DMS79 treated with DMSO at 0.1 percent for 48 hours (cell line): ENCODE data around the gene COX4I2.
"Not testable (repeated sequence)": the region's sequence is repeated elsewhere in the genome, so short reads cannot be mapped to it uniquely, and the experiment has no call there.

Source experiments
- DNase-seq: peaks from one replicate; lab custom pipeline; 2025; lab: John Stamatoyannopoulos, UW

COX4I2 gene

GRCh38 chr20:31637660-31638059 is at the start of gene COX4I2:
TSS of gene COX4I2 (plus strand) at chr20:31637912. CDS start at chr20:31639018, 1,106 bp downstream.
- no peak for DNase-seq

- DNase-seq = no peak
Observed at GRCh38 chr20:31590717-31591225, 46.9 kb upstream of the COX4I2 start.

GRCh38 chr20:31593221-31594001 is 44.3 kb upstream of the COX4I2 start:
- DNase-seq = peak; percentile 28

GRCh38 chr20:31594002-31594557 is 43.6 kb upstream of the COX4I2 start:
- DNase-seq = no peak

GRCh38 chr20:31594558-31595379 is 42.9 kb upstream of the COX4I2 start:
- no peak for DNase-seq

GRCh38 chr20:31595380-31595653 is 42.4 kb upstream of the COX4I2 start:
- no peak for DNase-seq

- DNase-seq = peak; percentile 34
Observed at GRCh38 chr20:31595654-31596411, 41.9 kb upstream of the COX4I2 start.

- not testable (repeated sequence) for DNase-seq
Observed at GRCh38 chr20:31596412-31596715, 41.3 kb upstream of the COX4I2 start.

GRCh38 chr20:31596831-31597480 is 40.8 kb upstream of the COX4I2 start:
- DNase-seq = peak; percentile 27

- DNase-seq = no peak
Observed at GRCh38 chr20:31597481-31597855, 40.2 kb upstream of the COX4I2 start.

GRCh38 chr20:31602431-31602778 is 35.3 kb upstream of the COX4I2 start:
- peak; percentile 23 for DNase-seq

- peak; percentile 23 for DNase-seq
Observed at GRCh38 chr20:31602779-31603441, 34.8 kb upstream of the COX4I2 start.

- peak; percentile 100 for DNase-seq
Observed at GRCh38 chr20:31603822-31604566, 33.7 kb upstream of the COX4I2 start.

- no peak for DNase-seq
Observed at GRCh38 chr20:31604567-31605030, 33.1 kb upstream of the COX4I2 start.

- peak; percentile 99 for DNase-seq
Observed at GRCh38 chr20:31605031-31605901, 32.4 kb upstream of the COX4I2 start, which contains the start of gene ID1. TSS of gene ID1 (plus strand) at chr20:31605289. CDS start at chr20:31605388, 99 bp downstream.

- peak; percentile 37 for DNase-seq
Observed at GRCh38 chr20:31605902-31606803, 31.6 kb upstream of the COX4I2 start.

- peak; percentile 81 for DNase-seq
Observed at GRCh38 chr20:31606804-31607639, 30.7 kb upstream of the COX4I2 start.
